Neural cell (in vitro differentiated cells): ENCODE data around the gene PYDC2. TPM values are rescaled to one million over a fixed set of nuclear protein-coding genes. Genes with fewer than 3 reads are reported as not detected.

Experiments used
- H2AFZ ChIP-seq: fragments of 200-600, 300-800 bp; sonication (generic), shearing (Covaris generic); 2 replicates; pipeline ENCODE4 v1.6.0; 2014; ENCODE audit warnings: low read depth, mild to moderate bottlenecking, antibody characterized with exemption, low read length, moderate library complexity
- H3F3A ChIP-seq: fragments of 200-600 bp; shearing (Covaris generic); 2 replicates; pipeline ENCODE4 v1.6.1; 2016; ENCODE audit warnings: mild to moderate bottlenecking, moderate library complexity, mixed read lengths, antibody characterized with exemption, low read length; ENCODE audit not compliant: insufficient read depth, poor library complexity, severe bottlenecking
- H3K27ac ChIP-seq: fragments of 200-600, 300-800 bp; sonication (generic), shearing (Covaris generic); 2 replicates; pipeline ENCODE4 v1.5.1; 2014; ENCODE audit warnings: mild to moderate bottlenecking, low read length, moderate library complexity
- H3K27me3 ChIP-seq: fragments of 300-800, 200-600 bp; sonication (generic), shearing (Covaris generic); 2 replicates; pipeline ENCODE4 v1.6.0; 2014; ENCODE audit warnings: mild to moderate bottlenecking, low read depth, low read length, moderate library complexity; ENCODE audit not compliant: insufficient read depth
- H3K36me3 ChIP-seq: fragments of 300-800, 200-600 bp; sonication (generic), shearing (Covaris generic); 2 replicates; pipeline ENCODE4 v1.5.1; 2014; ENCODE audit warnings: mild to moderate bottlenecking, antibody characterized with exemption, low read length, moderate library complexity; ENCODE audit not compliant: insufficient read depth
- H3K4me2 ChIP-seq: fragments of 300-800, 200-600 bp; sonication (generic), shearing (Covaris generic); 2 replicates; pipeline ENCODE4 v1.6.0; 2014; ENCODE audit warnings: mild to moderate bottlenecking, low read length
- H3K4me3 ChIP-seq: fragments of 300-800, 200-600 bp; sonication (generic), shearing (Covaris generic); 2 replicates; pipeline ENCODE4 v1.5.1; 2014; ENCODE audit warnings: mild to moderate bottlenecking, low read length, moderate library complexity
- H3K79me2 ChIP-seq: fragments of 200-600 bp; shearing (Covaris generic); replicated peaks from 2 replicates; pipeline ENCODE4 v1.6.0; 2014; ENCODE audit warnings: mild to moderate bottlenecking, low read length, moderate library complexity; ENCODE audit not compliant: insufficient read depth
- H3K9ac ChIP-seq: fragments of 300-800, 200-600 bp; sonication (generic), shearing (Covaris generic); 2 replicates; pipeline ENCODE4 v1.6.1; 2016; ENCODE audit warnings: mild to moderate bottlenecking, low read length, mixed read lengths
- H3K9me2 ChIP-seq: fragments of 200-600 bp; shearing (Covaris generic); 2 replicates; pipeline ENCODE4 v1.6.1; 2016; ENCODE audit warnings: mild to moderate bottlenecking, low read length, mixed read lengths; ENCODE audit not compliant: insufficient read depth
- H3K9me3 ChIP-seq: fragments of 200-600, 300-800 bp; sonication (generic), shearing (Covaris generic); 2 replicates; pipeline ENCODE4 v1.6.1; 2016; ENCODE audit warnings: mild to moderate bottlenecking, mixed run types, low read length, moderate library complexity, mixed read lengths
- H4K20me1 ChIP-seq: fragments of 200-600 bp; shearing (Covaris generic); 2 replicates; pipeline ENCODE4 v1.6.1; 2016; ENCODE audit warnings: mild to moderate bottlenecking, mixed run types; ENCODE audit not compliant: insufficient read depth
- CTCF ChIP-seq: fragments of 450-650 bp; IDR thresholded peaks from 2 replicates; pipeline ENCODE4 v1.5.1; 2014; ENCODE audit warnings: antibody characterized with exemption, mild to moderate bottlenecking, moderate library complexity; ENCODE audit not compliant: poor library complexity, severe bottlenecking
- EP300 ChIP-seq: fragments of 450-650 bp; conservative IDR thresholded peaks from 2 replicates; pipeline ENCODE4 v1.6.1; 2014; ENCODE audit warnings: antibody characterized with exemption, mild to moderate bottlenecking, moderate library complexity; ENCODE audit not compliant: poor library complexity, severe bottlenecking
- EZH2 ChIP-seq: fragments of 200-600, 300-800 bp; shearing (Covaris generic), sonication (generic); IDR thresholded peaks from 2 replicates; pipeline ENCODE4 v1.6.1; 2014; ENCODE audit warnings: antibody characterized with exemption, low read length, borderline replicate concordance, mild to moderate bottlenecking; ENCODE audit not compliant: insufficient read depth, poor library complexity, severe bottlenecking
- MXI1 ChIP-seq: fragments of 450-650 bp; conservative IDR thresholded peaks from 2 replicates; pipeline ENCODE4 v1.6.1; 2014; ENCODE audit warnings: antibody characterized with exemption, mild to moderate bottlenecking; ENCODE audit not compliant: poor library complexity, severe bottlenecking
- POLR2AphosphoS5 ChIP-seq: IDR thresholded peaks from 2 replicates; pipeline ENCODE4 v1.6.1; 2012
- RAD21 ChIP-seq: fragments of 450-650 bp; conservative IDR thresholded peaks from 2 replicates; pipeline ENCODE4 v1.6.1; 2014; ENCODE audit warnings: antibody characterized with exemption, mild to moderate bottlenecking, moderate library complexity
- REST ChIP-seq: IDR thresholded peaks from 2 replicates; pipeline ENCODE4 v1.6.1; 2012; ENCODE audit warnings: borderline replicate concordance
- SMC3 ChIP-seq: fragments of 450-650 bp; conservative IDR thresholded peaks from 2 replicates; pipeline ENCODE4 v1.6.1; 2014; ENCODE audit warnings: antibody characterized with exemption, mild to moderate bottlenecking, moderate library complexity; ENCODE audit not compliant: poor library complexity
- TAF1 ChIP-seq: IDR thresholded peaks from 2 replicates; pipeline ENCODE4 v1.6.1; 2012; ENCODE audit warnings: low read depth
- polyA minus RNA-seq: library from RNA; depleted of rRNA, polyadenylated mRNA; stranded (reverse); fragments of >200 nt; gene quantifications from 2 replicates; pipeline ENCODE4 v1.2.3, GENCODE V29; 2014
- polyA plus RNA-seq: library from polyadenylated mRNA; depleted of rRNA; stranded (reverse); fragments of >200 nt; gene quantifications from 2 replicates; pipeline ENCODE4 v1.2.3, GENCODE V29; 2014

The PYDC2 gene
- not detected in 2 replicates for polyA plus RNA-seq
- polyA minus RNA-seq, result not detected in 2 replicates

GRCh38 chr3:191461113-191461595 is at the start of gene PYDC2:
Gene PYDC2 (plus strand): TSS chr3:191461163. CDS start chr3:191461163, 0 bp downstream.
- H2AFZ ChIP-seq, result no peak within 1 kb of the TSS

GRCh38 chr3:191412759-191413158 is 48.2 kb upstream of the PYDC2 start:
- Histone ChIP-seq H3F3A (no peaks in the 10 kb centered on the region), H3K79me2 (no peaks in the 10 kb centered on the region), H2AFZ (no peak overlapping the region), H3K36me3 (no peaks in the 10 kb centered on the region), H3K4me3 (no peak overlapping the region), H3K9me3 (no peaks in the 10 kb centered on the region), H3K27ac (no peak overlapping the region), H3K27me3 (no peaks in the 10 kb centered on the region), H4K20me1 (no peaks in the 10 kb centered on the region), H3K9ac (no peak overlapping the region), H3K4me2 (no peak overlapping the region), H3K9me2 (no peaks in the 10 kb centered on the region)
- TF ChIP-seq POLR2AphosphoS5, result no peak

More at GRCh38 chr3:191461113-191461595, at the start of gene PYDC2:
- Histone ChIP-seq H3K4me2 (no peak within 1 kb of the TSS), H3K9ac (no peak within 1 kb of the TSS), H3K27ac (no peak within 1 kb of the TSS), H3K79me2 (no peaks in the 10 kb centered on the region), H3K36me3 (no peaks in the 10 kb centered on the region), H3K9me3 (no peaks in the 10 kb centered on the region), H3K27me3 (no peaks in the 10 kb centered on the region), H3K9me2 (no peaks in the 10 kb centered on the region), H3F3A (no peaks in the 10 kb centered on the region), H3K4me3 (no peak within 1 kb of the TSS), H4K20me1 (no peaks in the 10 kb centered on the region)
- TF ChIP-seq CTCF (no peak), POLR2AphosphoS5 (no peak)

- Histone ChIP-seq H4K20me1 (no peaks in the 10 kb centered on the region), H3F3A (no peaks in the 10 kb centered on the region), H3K79me2 (no peaks in the 10 kb centered on the region), H3K9me3 (no peaks in the 10 kb centered on the region), H3K36me3 (no peaks in the 10 kb centered on the region), H3K9ac (no peak overlapping the region), H3K4me3 (no peak overlapping the region), H3K4me2 (no peak overlapping the region), H3K27me3 (no peaks in the 10 kb centered on the region), H2AFZ (no peak overlapping the region), H3K27ac (no peak overlapping the region), H3K9me2 (no peaks in the 10 kb centered on the region)
- TF ChIP-seq EP300, result no peak
- TF ChIP-seq EZH2, result no peak
- no peak for TF ChIP-seq RAD21
- TF ChIP-seq POLR2AphosphoS5, result no peak
- TF ChIP-seq REST, result no peak
- no peak for TF ChIP-seq TAF1
- TF ChIP-seq CTCF, result no peak
- TF ChIP-seq MXI1, result no peak
- no peak for TF ChIP-seq SMC3
Observed at GRCh38 chr3:191414286-191414685, 46.7 kb upstream of the PYDC2 start.
